GM23338 (cell line): Measurements from ENCODE around the gene EFNB3. TPM values are rescaled to one million over a fixed set of nuclear protein-coding genes. Genes with fewer than 3 reads are reported as not detected.

Experiments
- ATAC-seq: fragments of 200-7000 bp; cut with Tn5 transposase; 3 replicates; pipeline ENCODE4 v1.9.1; 2020
- DNase-seq: peaks from one replicate; pipeline ENCODE4 v3.0.0-alpha.2; 2015; ENCODE audit warnings: low spot score
- H2AFZ ChIP-seq: fragments of 200-600 bp; sonication (generic); 2 replicates; pipeline ENCODE4 v1.8.0; 2016; ENCODE audit warnings: antibody characterized with exemption, mild to moderate bottlenecking, moderate library complexity
- H3F3A ChIP-seq: fragments of 200-600 bp; sonication (generic); replicated peaks from 2 replicates; pipeline ENCODE4 v1.8.0; 2017; ENCODE audit warnings: antibody characterized with exemption, mixed run types, low read depth
- H3K27ac ChIP-seq: fragments of 200-600 bp; sonication (generic); 2 replicates; pipeline ENCODE4 v1.6.1; 2016; ENCODE audit warnings: low read depth
- H3K27me3 ChIP-seq: fragments of 200-600 bp; sonication (generic); 2 replicates; pipeline ENCODE4 v1.8.0; 2016; ENCODE audit warnings: mild to moderate bottlenecking, mixed run types, moderate library complexity; ENCODE audit not compliant: insufficient read depth
- H3K36me3 ChIP-seq: fragments of 200-600 bp; sonication (generic); 2 replicates; pipeline ENCODE4 v1.8.0; 2016; ENCODE audit warnings: mild to moderate bottlenecking; ENCODE audit not compliant: insufficient read depth
- H3K4me1 ChIP-seq: fragments of 200-600 bp; sonication (generic); 2 replicates; pipeline ENCODE4 v1.8.0; 2016; ENCODE audit warnings: mild to moderate bottlenecking, moderate library complexity; ENCODE audit not compliant: insufficient read depth
- H3K4me2 ChIP-seq: fragments of 200-600 bp; sonication (generic); 2 replicates; pipeline ENCODE4 v1.7.1; 2017; ENCODE audit warnings: mixed run types
- H3K4me3 ChIP-seq: fragments of 200-600 bp; sonication (generic); 2 replicates; pipeline ENCODE4 v1.6.1; 2016; ENCODE audit warnings: mixed run types
- H3K79me2 ChIP-seq: fragments of 200-600 bp; sonication (generic); replicated peaks from 2 replicates; pipeline ENCODE4 v1.8.0; 2017; ENCODE audit warnings: mild to moderate bottlenecking; ENCODE audit not compliant: insufficient read depth
- H3K9me2 ChIP-seq: fragments of 200-600 bp; sonication (generic); 2 replicates; pipeline ENCODE4 v1.8.0; 2017; ENCODE audit not compliant: insufficient read depth
- H4K20me1 ChIP-seq: fragments of 200-600 bp; sonication (generic); replicated peaks from 2 replicates; pipeline ENCODE4 v1.8.0; 2017; ENCODE audit warnings: mild to moderate bottlenecking; ENCODE audit not compliant: insufficient read depth
- H3K27ac Mint-ChIP-seq: 2 replicates; pipeline ENCODE4 v1.8.0; 2020; ENCODE audit warnings: inconsistent platforms, mild to moderate bottlenecking, moderate library complexity, mixed read lengths
- H3K27me3 Mint-ChIP-seq: 3 replicates; pipeline ENCODE4 v1.8.0; 2022; ENCODE audit warnings: low read depth, mild to moderate bottlenecking, moderate library complexity, mixed read lengths, inconsistent platforms; ENCODE audit not compliant: insufficient read depth, poor library complexity
- H3K36me3 Mint-ChIP-seq: 3 replicates; pipeline ENCODE4 v1.8.0; 2021; ENCODE audit warnings: low read depth, mild to moderate bottlenecking, inconsistent platforms, moderate library complexity, mixed read lengths
- H3K4me1 Mint-ChIP-seq: 3 replicates; pipeline ENCODE4 v1.8.0; 2020; ENCODE audit warnings: mild to moderate bottlenecking, inconsistent platforms, mixed read lengths
- H3K4me3 Mint-ChIP-seq: 3 replicates; pipeline ENCODE4 v1.8.0; 2021; ENCODE audit warnings: moderate library complexity, mild to moderate bottlenecking, inconsistent platforms, mixed read lengths
- H3K9me3 Mint-ChIP-seq: 3 replicates; pipeline ENCODE4 v1.8.0; 2020; ENCODE audit warnings: moderate library complexity, mild to moderate bottlenecking, inconsistent platforms, mixed read lengths
- EZH2 ChIP-seq: fragments of 200-600 bp; sonication (generic); IDR thresholded peaks from one replicate; pipeline ENCODE4 v1.8.0; 2017; ENCODE audit warnings: antibody characterized with exemption, mild to moderate bottlenecking, low read depth; ENCODE audit not compliant: unreplicated experiment
- POLR2AphosphoS5 ChIP-seq: IDR thresholded peaks from 2 replicates; pipeline ENCODE4 v1.6.1; 2016; ENCODE audit warnings: antibody characterized with exemption, low read depth
- STAT1 ChIP-seq: IDR thresholded peaks from one replicate; pipeline ENCODE4 v1.6.1; 2016; ENCODE audit warnings: antibody characterized with exemption; ENCODE audit not compliant: unreplicated experiment
- ZNF331 ChIP-seq: fragments of 250-450 bp; sonication (Bioruptor Pico); IDR thresholded peaks from 2 replicates; pipeline ENCODE4 v1.5.0; 2020; ENCODE audit warnings: low read depth, mild to moderate bottlenecking, moderate library complexity
- polyA plus RNA-seq: library from polyadenylated mRNA; unstranded; fragments of >200 nt; fragmentation: Nextera tagmentation; extraction: Ambion mirVana; gene quantifications from 2 replicates; pipeline ENCODE4 v1.2.1, GENCODE V29; 2016
- total RNA-seq: library from RNA; depleted of rRNA; stranded (reverse); fragments of >200 nt; shearing (Covaris generic); gene quantifications from 2 replicates; pipeline ENCODE4 v1.2.3, GENCODE V29; 2014
- TF ChIP-seq, protein P1 (sequence below), 2 experiments: fragments of 200-600 bp in 1 of 2; sonication (generic) in 1 of 2; conservative IDR thresholded peaks; 2 replicates each; pipeline versions ENCODE4 v1.5.1 to v1.6.1; 2016 to 2017; ENCODE audit warnings: antibody characterized with exemption in 2 of 2, low read depth in 2 of 2, mild to moderate bottlenecking in 2 of 2, moderate library complexity in 1 of 2
- TF ChIP-seq, protein P2 (sequence below): IDR thresholded peaks from 2 replicates; pipeline ENCODE4 v1.6.1; 2016; ENCODE audit warnings: antibody characterized with exemption

EFNB3 gene
- total and polyA plus RNA-seq, 2 experiments from 2014 or later: 4.2 to 11.5 TPM

DNA sequence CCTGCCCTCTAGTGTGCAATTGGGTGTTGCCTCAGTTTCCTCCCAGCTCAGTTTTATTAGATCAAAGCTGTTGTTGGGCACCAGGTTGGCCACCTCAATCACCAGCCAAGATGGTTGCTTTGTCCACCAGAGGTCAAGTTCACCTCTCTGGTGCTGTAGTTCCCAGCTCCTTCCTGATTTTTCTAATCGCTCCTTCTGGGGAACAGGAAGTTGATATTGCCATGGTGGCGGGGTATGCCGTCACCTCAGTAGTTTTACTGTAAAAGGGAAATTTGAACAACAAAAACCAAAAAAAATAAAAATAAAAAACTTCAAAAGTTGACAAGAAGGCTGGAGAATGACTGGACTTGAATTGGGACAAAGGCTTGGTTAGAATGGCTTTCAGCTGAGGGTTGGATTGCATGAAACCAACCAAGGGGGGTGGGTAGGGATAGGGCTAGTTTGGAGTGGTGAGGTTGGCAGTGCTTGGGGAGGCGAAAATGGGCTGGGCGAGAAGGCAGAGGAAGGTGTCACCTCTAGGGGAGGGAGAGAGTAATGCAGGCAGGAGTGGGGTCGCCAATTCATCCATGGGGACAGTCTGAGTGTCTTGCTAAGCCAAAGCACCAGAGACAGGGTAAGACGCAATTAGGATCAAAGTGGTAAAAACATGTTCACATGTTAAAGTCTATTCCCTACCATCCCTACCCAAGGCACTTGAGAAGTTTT, 6.2 kb downstream of the EFNB3 start:
- Histone ChIP-seq H3K27ac (no peak overlapping the region), H3F3A (0 out of 2 replicates have a peak, but pooled peaks cover 11% of the 10 kb centered on the region), H3K4me2 (peak overlapping the region; percentile 42; the same call in 1 of the 2 replicates), H4K20me1 (no peaks in the 10 kb centered on the region), H3K79me2 (no peaks in the 10 kb centered on the region), H3K4me3 (no peak overlapping the region), H3K9me2 (0 out of 2 replicates have a peak, but pooled peaks cover 8% of the 10 kb centered on the region), H3K27me3 (peaks cover 8% of the 10 kb centered on the region), H2AFZ (no peak overlapping the region), H3K4me1 (peaks cover 29% of the 10 kb centered on the region), H3K36me3 (no peaks in the 10 kb centered on the region)
- peak; percentile 70 for DNase-seq
- Mint-ChIP-seq H3K27ac (no peak overlapping the region), H3K36me3 (0 out of 3 replicates have a peak, but pooled peaks cover 4% of the 10 kb centered on the region), H3K4me1 (peaks cover 43% of the 10 kb centered on the region), H3K27me3 (peaks cover 16% of the 10 kb centered on the region), H3K9me3 (no peaks in the 10 kb centered on the region; the same call in 2 of the 3 replicates), H3K4me3 (peak overlapping the region; percentile 30; the same call in 1 of the 3 replicates)
- no peak for TF ChIP-seq ZNF331 (CRISPR knock-in tag)
- TF ChIP-seq, protein P1, sequence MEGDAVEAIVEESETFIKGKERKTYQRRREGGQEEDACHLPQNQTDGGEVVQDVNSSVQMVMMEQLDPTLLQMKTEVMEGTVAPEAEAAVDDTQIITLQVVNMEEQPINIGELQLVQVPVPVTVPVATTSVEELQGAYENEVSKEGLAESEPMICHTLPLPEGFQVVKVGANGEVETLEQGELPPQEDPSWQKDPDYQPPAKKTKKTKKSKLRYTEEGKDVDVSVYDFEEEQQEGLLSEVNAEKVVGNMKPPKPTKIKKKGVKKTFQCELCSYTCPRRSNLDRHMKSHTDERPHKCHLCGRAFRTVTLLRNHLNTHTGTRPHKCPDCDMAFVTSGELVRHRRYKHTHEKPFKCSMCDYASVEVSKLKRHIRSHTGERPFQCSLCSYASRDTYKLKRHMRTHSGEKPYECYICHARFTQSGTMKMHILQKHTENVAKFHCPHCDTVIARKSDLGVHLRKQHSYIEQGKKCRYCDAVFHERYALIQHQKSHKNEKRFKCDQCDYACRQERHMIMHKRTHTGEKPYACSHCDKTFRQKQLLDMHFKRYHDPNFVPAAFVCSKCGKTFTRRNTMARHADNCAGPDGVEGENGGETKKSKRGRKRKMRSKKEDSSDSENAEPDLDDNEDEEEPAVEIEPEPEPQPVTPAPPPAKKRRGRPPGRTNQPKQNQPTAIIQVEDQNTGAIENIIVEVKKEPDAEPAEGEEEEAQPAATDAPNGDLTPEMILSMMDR (conservative IDR thresholded peaks at IDR 0.05; ENCODE audit: low read depth in 2 of 2): peak; percentile 48 to 55
- ATAC-seq: peak; percentile 80

DNA sequence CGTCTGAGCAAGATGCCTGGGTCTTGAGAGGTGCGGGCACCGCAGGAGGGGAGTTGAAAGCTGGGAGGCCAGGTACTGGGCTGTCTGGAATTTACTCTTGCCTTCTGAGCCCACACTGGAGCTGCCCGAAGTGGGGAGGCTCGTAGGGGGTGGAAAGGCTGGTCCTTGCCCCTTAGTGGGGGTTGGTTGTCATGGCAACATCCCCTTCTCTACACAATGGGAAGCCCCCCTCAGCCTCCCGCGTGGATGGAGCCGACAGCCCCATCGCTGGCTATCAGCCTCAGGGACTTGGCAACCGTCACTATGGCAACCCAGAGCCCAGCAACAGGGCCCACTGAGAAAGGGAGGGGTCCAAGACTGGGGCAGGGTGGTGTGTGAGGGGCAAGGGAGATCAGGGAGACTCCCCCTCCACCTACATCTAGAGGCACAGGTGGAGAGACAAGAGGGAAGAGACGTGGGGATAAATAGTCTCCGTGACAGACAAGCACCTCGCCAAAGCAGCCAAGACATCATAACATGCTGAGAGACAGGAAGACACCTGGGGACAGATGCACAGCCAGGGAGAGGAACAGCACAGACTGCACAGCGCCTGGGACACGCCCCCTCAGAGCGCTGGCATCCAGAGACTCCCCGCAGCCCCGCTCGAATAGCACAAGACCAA, 7.2 kb downstream of the EFNB3 start:
- ATAC-seq: peak; percentile 10
- peaks cover 43% of the 10 kb centered on the region for H3K4me1 Mint-ChIP-seq
- peak; percentile 60 for DNase-seq
- no peaks in the 10 kb centered on the region for H3K36me3 ChIP-seq
- no peaks in the 10 kb centered on the region for H3K79me2 ChIP-seq
- peak overlapping the region; percentile 47 for H3K4me3 Mint-ChIP-seq
- no peak overlapping the region for H2AFZ ChIP-seq
- H3K9me3 Mint-ChIP-seq: no peaks in the 10 kb centered on the region; the same call in 2 of the 3 replicates
- peaks cover 30% of the 10 kb centered on the region for H3K4me1 ChIP-seq
- no peak overlapping the region for H3K27ac Mint-ChIP-seq
- H3K27me3 ChIP-seq: no peaks in the 10 kb centered on the region
- no peak overlapping the region for H3K27ac ChIP-seq
- no peaks in the 10 kb centered on the region for H4K20me1 ChIP-seq
- H3K36me3 Mint-ChIP-seq: 0 out of 3 replicates have a peak, but pooled peaks cover 4% of the 10 kb centered on the region
- H3K9me2 ChIP-seq: 0 out of 2 replicates have a peak, but pooled peaks cover 8% of the 10 kb centered on the region
- H3K27me3 Mint-ChIP-seq: peaks cover 20% of the 10 kb centered on the region
- 0 out of 2 replicates have a peak, but pooled peaks cover 9% of the 10 kb centered on the region for H3F3A ChIP-seq
- TF ChIP-seq STAT1 (no peak), POLR2AphosphoS5 (no peak), EZH2 (no peak)
- TF ChIP-seq, protein P2, sequence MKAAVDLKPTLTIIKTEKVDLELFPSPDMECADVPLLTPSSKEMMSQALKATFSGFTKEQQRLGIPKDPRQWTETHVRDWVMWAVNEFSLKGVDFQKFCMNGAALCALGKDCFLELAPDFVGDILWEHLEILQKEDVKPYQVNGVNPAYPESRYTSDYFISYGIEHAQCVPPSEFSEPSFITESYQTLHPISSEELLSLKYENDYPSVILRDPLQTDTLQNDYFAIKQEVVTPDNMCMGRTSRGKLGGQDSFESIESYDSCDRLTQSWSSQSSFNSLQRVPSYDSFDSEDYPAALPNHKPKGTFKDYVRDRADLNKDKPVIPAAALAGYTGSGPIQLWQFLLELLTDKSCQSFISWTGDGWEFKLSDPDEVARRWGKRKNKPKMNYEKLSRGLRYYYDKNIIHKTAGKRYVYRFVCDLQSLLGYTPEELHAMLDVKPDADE: no peak
- peak overlapping the region; percentile 42 for H3K4me2 ChIP-seq
- no peak overlapping the region; the same call in 1 of the 2 replicates for H3K4me3 ChIP-seq
